AG04450 (cell line): ENCODE data around the gene CPO. TPM values are rescaled to one million over a fixed set of nuclear protein-coding genes. Genes with fewer than 3 reads are reported as not detected.

Source experiments
- CTCF ChIA-PET: fragments of 300-600, 350-600 bp; formaldehyde crosslinking; extraction: SDS; loops from one replicate; lab custom pipeline; 2022; ENCODE audit warnings: antibody characterized with exemption, inconsistent platforms; lab: Charles Lee
- POLR2A ChIA-PET: fragments of 350-600 bp; formaldehyde crosslinking; extraction: SDS; loops from one replicate; lab custom pipeline; 2021; ENCODE audit warnings: antibody characterized with exemption, inconsistent platforms; lab: Yijun Ruan, JAX
- DNase-seq: peaks from one replicate; pipeline ENCODE4 v3.0.0-alpha.2; 2011; ENCODE audit warnings: low read depth, low spot score
- H3K27ac ChIP-seq: one replicate; pipeline ENCODE4 v1.5.1; 2012; ENCODE audit warnings: low read depth, low read length, control low read depth
- H3K27me3 ChIP-seq: one replicate; pipeline ENCODE4 v1.6.0; 2012; ENCODE audit warnings: low read length; ENCODE audit not compliant: control insufficient read depth, insufficient read depth
- H3K4me3 ChIP-seq: 2 replicates; pipeline ENCODE4 v1.5.1; 2011; ENCODE audit warnings: mild to moderate bottlenecking, low read depth, low read length, control low read depth
- H3K9me3 ChIP-seq: 2 replicates; pipeline ENCODE4 v1.5.1; 2012; ENCODE audit warnings: low read length; ENCODE audit not compliant: control insufficient read depth, insufficient read depth
- CTCF ChIP-seq: IDR thresholded peaks from 2 replicates; pipeline ENCODE4 v1.5.1; 2011; ENCODE audit warnings: low read depth, low read length, control low read depth, inconsistent platforms
- polyA plus RNA-seq: library from polyadenylated mRNA; depleted of rRNA; stranded (reverse); fragments of >200 nt; gene quantifications from 2 replicates; pipeline ENCODE4 v1.2.3, GENCODE V29; 2011

CPO gene
- polyA plus RNA-seq, 1 experiment: not detected

- CTCF ChIA-PET: interaction anchor here (0.7 kb wide), 1 partner anchor 456 kb away, joined by 4 read pairs; no protein-coding TSS in a partner anchor
- peaks cover 2% of the 10 kb centered on the region for H3K27me3 ChIP-seq
- H3K27ac ChIP-seq: no peak overlapping the region
- TF ChIP-seq CTCF: no peak
- no peak overlapping the region for H3K4me3 ChIP-seq
- DNase-seq: no peak
- POLR2A ChIA-PET: no interaction called here
- H3K9me3 ChIP-seq: no peaks in the 10 kb centered on the region
Measured at GRCh38 chr2:206920310-206920709, 19.0 kb upstream of the CPO start.

- H3K4me3 ChIP-seq: no peak overlapping the region
- ChIA-PET CTCF (no interaction called here), POLR2A (no interaction called here)
- peaks cover 2% of the 10 kb centered on the region for H3K27me3 ChIP-seq
- no peak overlapping the region for H3K27ac ChIP-seq
- no peaks in the 10 kb centered on the region for H3K9me3 ChIP-seq
- no peak for TF ChIP-seq CTCF
- DNase-seq: no peak
Measured at GRCh38 chr2:206920951-206921350, 18.4 kb upstream of the CPO start.

- TF ChIP-seq CTCF: no peak
- Histone ChIP-seq H3K4me3 (no peak overlapping the region), H3K9me3 (no peaks in the 10 kb centered on the region), H3K27ac (no peak overlapping the region), H3K27me3 (peaks cover 2% of the 10 kb centered on the region)
- no peak for DNase-seq
- CTCF ChIA-PET: no interaction called here
- POLR2A ChIA-PET: no interaction called here
Measured at GRCh38 chr2:206921529-206921928, 17.8 kb upstream of the CPO start.

GRCh38 chr2:206935991-206936842, 3.1 kb upstream of the CPO start:
- H3K4me3 ChIP-seq: no peak overlapping the region
- no peaks in the 10 kb centered on the region for H3K9me3 ChIP-seq
- ChIA-PET POLR2A (no interaction called here), CTCF (no interaction called here)
- H3K27me3 ChIP-seq: no peaks in the 10 kb centered on the region
- no peak for TF ChIP-seq CTCF
- H3K27ac ChIP-seq: no peak overlapping the region
- no peak for DNase-seq

GRCh38 chr2:206936843-206937230, 2.5 kb upstream of the CPO start:
- H3K4me3 ChIP-seq: no peak overlapping the region
- ChIA-PET CTCF (no interaction called here), POLR2A (interaction anchor here (0.6 kb wide), 1 partner anchor 144 kb away, joined by 3 read pairs; no protein-coding TSS in a partner anchor)
- H3K27ac ChIP-seq: no peak overlapping the region
- DNase-seq: no peak
- TF ChIP-seq CTCF: no peak
- no peaks in the 10 kb centered on the region for H3K27me3 ChIP-seq
- no peaks in the 10 kb centered on the region for H3K9me3 ChIP-seq
